HG03520 (cell line): ENCODE data around the gene LRRC10.

Experiments
- ATAC-seq: cut with Tn5 transposase; IDR thresholded peaks from one replicate; pipeline ENCODE4 v1.9.1; 2021; ENCODE audit warnings: mild to moderate bottlenecking, moderate library complexity; ENCODE audit not compliant: unreplicated experiment

Gene LRRC10, protein sequence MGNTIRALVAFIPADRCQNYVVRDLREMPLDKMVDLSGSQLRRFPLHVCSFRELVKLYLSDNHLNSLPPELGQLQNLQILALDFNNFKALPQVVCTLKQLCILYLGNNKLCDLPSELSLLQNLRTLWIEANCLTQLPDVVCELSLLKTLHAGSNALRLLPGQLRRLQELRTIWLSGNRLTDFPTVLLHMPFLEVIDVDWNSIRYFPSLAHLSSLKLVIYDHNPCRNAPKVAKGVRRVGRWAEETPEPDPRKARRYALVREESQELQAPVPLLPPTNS

DNA sequence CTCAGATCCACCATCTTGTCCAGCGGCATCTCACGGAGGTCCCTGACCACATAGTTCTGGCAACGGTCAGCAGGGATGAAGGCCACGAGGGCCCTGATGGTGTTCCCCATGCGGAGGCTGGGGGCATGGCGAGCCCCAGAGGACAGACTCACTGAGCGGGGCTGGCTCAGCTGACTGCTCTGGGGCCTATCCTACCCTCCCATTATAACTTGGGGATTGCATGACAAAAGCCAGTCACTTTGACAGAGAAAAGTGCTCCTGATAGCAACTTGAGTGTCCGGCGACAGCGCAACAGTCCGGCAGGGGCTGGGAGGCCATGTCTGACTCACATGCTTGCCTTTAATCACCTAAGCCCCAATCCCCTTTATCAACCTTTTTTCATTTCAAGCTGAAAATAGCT is at the start of gene LRRC10:
Gene LRRC10, minus strand, starts transcription at position 179 of the 400 bp plus-strand sequence. Its CDS starts 69 bp downstream, at position 110.
- no peak for ATAC-seq

DNA sequence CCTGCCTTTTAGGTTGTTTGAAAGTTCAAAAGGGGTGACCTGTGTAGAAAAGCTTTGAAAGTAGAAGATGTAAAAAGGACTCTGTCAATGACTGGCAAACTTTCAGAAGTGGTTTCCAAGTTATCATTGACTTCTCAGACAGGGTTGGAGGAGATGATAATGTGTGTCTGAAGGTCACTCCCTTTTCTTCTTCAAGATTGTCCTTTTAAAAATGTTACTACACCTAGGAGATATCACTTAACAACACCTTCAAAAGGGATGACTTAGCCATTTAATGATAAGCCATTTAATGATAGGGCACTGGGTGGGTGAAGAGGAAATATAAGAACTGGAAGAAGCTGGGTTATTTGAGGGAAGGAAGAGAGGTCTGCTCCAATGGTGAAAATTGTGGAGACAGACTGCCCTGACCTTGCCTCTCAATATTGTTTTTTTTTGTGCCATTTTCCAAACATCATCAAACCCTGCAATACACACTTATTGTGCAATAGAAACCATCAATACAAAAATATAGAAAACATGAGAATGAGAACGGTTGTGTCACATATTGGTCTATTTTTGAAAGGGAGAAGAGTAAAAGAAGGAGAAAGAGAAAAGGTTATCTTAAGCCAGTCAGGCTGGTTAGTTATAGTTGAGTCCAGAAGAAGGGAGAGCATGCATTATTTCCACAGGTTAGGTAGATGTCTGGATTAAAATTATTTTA is 49.6 kb upstream of the LRRC10 start:
- no peak for ATAC-seq

DNA sequence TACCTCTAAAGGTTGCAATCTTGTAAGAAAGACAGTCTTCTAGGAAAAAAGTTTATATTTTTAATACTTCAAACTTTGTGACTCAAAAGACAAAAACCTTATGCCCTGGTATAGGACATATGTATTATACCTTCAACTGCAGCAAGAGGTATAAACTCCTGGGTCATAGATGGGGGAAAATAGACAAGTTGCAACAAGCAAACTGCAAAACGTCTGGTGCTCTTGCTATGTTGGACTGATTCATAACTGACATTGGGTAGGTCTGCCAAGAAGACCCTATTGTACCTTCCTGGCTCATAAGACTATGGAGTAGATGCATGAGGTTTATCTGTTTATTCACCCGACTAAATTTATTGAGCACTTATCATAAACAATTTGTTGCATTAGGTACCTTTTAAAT is 47.5 kb upstream of the LRRC10 start:
- no peak for ATAC-seq

DNA sequence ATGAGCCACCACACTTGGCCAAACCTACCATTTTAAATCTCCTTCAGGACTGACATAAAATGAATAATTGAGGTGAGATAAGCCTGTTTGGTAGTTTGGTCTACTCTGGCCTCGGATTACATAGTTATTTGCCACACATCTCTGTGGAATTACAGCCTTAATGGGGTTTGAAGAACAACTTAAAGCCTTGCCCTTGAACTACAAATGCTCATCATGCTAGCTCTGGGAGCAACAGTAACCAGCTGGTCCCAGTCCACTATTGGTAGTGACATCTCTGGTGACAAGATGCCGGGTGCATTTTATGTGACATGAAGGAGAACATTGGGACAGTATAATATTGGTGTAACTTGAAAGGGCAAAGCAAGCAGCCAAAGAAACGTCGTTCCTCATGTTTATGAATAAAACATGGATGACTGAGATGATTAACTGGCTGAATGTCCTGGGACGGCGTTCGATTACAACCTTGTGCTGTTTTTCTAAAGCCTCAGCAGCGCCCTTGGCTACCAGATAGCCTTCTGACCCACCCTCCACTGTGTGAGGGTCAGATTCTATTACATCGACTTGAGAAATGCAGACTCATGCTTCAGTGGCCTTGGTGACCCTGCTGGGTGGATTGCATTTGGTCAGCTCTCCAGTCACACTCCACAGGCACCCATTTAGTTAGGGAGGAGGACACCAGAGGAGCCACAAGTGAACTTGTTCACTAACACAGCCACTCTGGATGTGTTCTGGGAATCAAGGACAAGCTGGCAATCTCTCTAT is 46.9 kb upstream of the LRRC10 start:
- ATAC-seq: no peak

DNA sequence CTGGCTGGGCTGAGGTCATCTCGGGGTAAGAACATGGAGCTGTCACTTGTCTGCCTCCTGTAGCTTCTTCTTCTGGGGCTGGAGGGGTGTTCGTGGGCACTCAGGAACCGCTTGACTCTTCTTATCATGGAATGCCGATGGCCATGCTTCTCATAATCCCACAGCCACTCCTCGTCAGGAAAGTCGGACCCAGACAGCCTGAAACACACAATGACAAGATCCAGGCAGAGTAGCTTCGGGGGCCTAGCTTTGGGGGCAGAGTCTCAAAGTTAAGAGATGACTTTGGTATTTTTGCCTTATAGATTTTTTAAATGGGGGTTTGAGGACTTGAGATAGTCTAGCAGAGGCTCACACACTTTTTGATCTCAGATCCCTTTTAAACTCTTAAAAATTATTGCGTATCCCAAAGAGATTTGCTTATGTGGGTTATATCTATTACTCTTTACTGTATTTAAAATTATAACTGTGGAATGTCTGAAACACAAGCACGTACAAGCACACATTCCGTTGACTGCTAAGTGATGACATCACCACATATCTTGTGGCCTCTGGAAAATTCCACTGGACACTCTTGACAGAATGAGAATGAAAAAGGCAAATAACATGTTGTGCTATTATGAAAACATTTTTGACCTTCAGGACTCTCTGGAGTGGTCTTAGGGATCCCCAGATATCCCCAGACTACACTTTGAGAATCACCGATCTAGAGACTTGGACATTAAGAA is 45.1 kb upstream of the LRRC10 start:
- ATAC-seq: no peak

- ATAC-seq: no peak
These were observed 43.0 kb upstream of the LRRC10 start for GRCh38 chr12:69653703-69654102.

DNA sequence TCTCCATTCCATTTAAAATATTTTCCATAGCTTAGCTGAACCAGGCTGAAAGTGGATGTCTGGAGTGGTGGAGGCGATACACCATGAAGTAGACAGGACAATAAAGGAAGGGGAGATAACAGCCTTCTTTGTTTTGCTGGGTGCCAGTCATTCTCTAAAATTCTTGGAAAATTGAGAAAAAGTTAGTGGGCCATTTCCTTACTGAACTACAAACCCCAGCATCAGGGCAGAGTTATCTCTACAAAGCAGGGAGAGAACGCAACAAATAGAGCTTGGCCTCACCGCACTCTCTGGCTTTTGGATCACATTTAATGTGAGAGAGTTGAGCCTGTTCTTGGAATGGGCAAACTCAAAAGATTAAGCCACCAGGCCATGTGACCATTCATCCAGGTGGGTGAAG is 41.2 kb upstream of the LRRC10 start:
- ATAC-seq: no peak

DNA sequence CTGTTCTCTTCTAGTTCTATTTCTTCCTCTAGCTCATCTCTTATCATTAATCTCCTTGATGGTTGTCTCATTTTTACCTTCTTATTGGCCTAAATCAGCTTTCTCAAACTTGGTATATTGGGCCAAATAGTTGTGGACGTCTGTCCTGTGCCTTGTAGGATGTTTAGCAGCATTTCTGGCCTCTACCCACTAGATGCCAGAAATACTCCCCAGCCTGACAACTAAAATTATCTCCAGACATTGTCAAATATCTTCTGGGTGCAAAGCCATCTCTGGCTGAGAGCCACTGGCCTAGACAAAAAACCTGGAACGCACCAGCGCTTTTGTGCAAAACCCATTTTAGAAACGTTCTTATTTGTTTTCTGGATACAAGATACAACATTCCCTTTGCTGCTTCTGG is 38.8 kb upstream of the LRRC10 start:
- no peak for ATAC-seq

DNA sequence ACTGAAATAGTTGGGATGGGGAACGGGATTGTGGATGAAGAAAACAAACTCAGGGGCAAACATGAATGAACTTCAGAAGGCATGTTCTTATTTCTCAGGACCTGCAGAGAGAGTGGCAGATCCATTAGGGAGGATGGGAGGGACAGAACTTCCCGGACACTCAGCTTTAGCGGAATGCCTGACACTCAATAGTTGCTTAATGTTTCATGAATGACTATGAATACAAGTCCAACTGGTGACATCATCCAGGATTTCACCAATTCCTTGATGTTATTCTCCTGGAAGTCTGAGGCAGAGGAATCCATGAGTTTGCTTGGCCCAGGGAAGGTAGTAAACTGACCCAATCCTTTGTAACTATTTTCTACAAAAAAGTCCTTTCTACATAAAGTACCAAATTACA is 37.8 kb upstream of the LRRC10 start:
- ATAC-seq: no peak

GRCh38 chr12:69647178-69647577 is 36.5 kb upstream of the LRRC10 start:
- ATAC-seq: no peak

DNA sequence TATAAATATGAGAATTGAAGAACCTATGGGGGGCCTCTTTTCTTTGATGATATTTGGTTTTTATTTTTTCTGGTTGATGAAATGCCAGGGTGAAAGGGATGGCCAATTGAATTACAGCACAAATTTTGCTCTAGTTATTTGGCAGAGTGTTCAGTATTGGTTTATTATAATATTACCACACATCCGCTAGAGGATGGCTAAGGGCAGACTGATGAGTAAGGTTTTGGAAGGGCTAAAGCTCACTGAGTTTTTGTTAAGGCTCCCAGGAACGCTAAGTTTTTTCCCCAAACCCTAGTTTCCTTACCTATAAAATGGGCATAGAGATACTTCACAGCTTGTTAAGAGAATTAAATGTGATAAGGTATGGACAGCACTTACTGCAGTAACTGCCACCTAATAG is 34.3 kb upstream of the LRRC10 start:
- no peak for ATAC-seq

- ATAC-seq: no peak
These were observed 33.8 kb upstream of the LRRC10 start for GRCh38 chr12:69644511-69644910.

DNA sequence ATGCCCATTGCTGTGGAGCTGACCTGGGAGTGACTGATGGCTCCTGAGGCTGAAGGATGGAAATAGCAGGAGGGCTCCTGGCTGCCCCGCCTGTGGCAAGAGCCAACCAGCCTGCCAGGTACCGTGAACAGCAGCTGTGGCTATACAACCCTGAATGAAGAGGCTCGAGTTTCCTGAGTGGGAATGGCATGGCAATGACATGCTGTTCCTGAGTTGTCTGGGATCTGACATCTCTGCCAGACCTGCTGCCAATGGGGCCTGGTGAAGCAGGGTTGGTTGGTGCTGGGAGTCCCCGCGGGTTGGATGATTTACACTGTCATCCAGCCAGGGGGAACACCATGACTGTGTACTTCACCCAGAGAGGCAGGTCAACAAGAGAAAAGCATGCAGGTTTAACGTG is 31.8 kb upstream of the LRRC10 start:
- no peak for ATAC-seq

DNA sequence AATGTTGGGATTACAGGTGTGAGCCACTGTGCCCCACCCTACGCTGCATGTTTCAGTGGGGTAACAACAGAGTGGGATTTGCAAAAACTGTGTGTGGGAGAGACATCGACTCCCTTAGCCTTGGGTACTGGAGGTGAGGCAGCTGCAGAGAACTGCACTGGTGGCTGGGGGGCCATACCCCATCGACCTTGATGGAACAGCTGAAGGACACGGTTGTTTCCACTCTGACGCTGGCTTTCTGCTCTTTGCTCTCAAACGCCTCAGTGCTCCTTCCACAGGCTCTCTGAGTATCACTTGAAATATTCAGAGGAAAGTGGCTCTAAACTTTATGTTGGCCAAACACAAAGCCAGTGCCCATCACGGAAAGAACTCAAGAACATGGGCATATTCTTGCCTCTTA is 30.8 kb upstream of the LRRC10 start:
- no peak for ATAC-seq

GRCh38 chr12:69639400-69640016 is 28.8 kb upstream of the LRRC10 start:
- peak; percentile 76 for ATAC-seq

DNA sequence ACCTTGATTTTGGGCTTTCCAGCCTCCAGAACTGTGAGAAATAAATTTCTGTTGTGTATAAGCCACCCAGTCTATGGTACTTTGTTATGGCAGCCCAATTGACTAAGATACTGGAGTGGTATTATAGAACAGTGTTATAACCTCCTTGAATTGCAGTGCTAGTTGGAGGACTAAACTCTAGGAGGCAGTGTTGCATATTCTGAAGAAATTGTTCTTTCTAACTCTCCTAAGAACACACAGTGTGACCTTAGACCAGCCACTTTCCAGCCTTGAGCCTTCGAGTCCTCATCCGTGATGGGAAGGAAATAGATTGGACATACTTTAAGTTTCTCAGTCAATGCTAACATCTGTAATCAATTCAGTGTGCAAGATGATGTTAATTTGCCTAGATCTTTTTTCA is 22.4 kb upstream of the LRRC10 start:
- no peak for ATAC-seq

DNA sequence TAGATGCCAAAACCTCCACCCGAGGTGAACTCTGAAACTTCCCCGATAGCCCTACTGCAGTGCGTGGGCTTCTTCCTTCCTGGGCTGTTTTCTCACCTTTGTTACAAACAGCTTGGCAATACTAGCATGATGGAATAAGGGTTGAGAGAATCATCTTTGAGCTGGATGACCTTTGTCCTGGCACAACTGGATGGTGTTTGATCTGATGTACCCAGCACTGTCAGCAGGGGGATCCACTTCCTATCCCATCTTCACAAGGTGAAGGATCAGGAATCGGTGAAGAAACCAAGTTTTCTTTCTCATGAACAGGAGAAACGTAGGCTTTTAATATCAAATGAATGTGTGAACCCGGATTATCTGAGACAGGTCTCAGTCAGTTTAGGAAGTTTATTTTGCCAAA is 19.5 kb upstream of the LRRC10 start:
- ATAC-seq: no peak

DNA sequence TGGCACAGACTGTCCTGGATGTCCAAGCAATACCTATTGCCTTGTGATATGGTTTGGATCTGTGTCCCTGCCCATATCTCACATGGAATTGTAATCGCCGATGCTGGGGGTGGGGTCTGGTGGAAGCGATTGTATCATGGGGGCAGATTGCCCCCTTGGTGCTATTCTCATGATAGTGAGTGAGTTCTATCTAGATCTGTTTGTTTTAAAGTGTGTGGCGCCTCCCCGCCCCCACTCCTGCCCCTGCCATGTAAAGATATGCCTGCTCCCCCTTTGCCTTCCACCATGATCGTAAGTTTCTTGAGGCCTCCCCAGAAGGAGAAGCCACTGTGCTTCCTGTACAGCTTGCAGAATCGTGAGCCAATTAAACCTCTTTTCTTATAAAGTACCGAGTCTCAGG is 16.8 kb upstream of the LRRC10 start:
- no peak for ATAC-seq

GRCh38 chr12:69623970-69624369 is 13.3 kb upstream of the LRRC10 start:
- no peak for ATAC-seq

DNA sequence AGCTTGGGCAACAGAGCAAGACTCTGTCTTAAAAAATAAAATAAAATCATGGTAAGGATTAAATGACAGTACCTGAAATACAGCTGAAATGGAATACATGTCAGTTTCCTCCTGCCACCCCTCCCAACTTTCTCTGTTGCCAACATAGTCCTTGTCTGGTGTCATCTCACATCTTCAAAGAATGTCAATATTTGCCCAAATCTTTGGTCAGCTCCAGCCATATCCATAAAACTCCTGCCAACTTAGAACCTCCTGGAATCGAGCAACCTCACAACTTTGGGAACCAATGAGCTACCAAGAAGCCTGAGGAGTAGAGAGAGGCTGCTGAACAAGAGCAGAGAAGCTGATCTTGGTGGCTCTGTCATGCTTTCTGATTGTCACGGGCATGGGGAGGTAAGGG is 10.8 kb upstream of the LRRC10 start:
- ATAC-seq: no peak

DNA sequence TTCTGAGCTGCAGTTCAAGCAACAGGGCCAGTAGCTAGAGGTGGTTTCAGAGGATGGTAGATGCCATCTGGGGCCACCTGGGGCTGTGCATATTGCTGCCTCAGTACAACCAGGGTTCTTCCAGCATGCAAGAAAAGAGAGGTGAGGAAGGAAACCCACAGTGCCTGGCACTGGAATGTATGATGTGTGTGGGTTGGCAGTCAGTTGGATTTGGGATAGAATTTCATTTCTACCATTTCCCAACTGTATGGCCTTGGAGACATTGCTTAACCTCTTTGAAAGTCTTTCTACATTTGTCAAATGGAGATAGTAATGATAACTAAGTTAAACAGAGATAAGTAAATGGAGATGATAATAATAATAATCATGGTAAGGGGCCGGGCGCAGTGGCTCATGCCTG is 10.2 kb upstream of the LRRC10 start:
- no peak for ATAC-seq
